HG02759 (cell line): ENCODE results near the gene ETS1.
A peak's percentile ranks its signal among the peaks of the same experiment; 100 is the strongest.
"Not testable (repeated sequence)": the region's sequence is repeated elsewhere in the genome, so short reads cannot be mapped to it uniquely, and the experiment has no call there.

Experiments used
- ATAC-seq: cut with Tn5 transposase; IDR thresholded peaks from one replicate; pipeline ENCODE4 v1.9.1; 2021; ENCODE audit warnings: mild to moderate bottlenecking, moderate library complexity; ENCODE audit not compliant: unreplicated experiment

ETS1 gene

GRCh38 chr11:128450425-128450824 is 136.9 kb downstream of the ETS1 start:
- not testable (repeated sequence) for ATAC-seq

DNA sequence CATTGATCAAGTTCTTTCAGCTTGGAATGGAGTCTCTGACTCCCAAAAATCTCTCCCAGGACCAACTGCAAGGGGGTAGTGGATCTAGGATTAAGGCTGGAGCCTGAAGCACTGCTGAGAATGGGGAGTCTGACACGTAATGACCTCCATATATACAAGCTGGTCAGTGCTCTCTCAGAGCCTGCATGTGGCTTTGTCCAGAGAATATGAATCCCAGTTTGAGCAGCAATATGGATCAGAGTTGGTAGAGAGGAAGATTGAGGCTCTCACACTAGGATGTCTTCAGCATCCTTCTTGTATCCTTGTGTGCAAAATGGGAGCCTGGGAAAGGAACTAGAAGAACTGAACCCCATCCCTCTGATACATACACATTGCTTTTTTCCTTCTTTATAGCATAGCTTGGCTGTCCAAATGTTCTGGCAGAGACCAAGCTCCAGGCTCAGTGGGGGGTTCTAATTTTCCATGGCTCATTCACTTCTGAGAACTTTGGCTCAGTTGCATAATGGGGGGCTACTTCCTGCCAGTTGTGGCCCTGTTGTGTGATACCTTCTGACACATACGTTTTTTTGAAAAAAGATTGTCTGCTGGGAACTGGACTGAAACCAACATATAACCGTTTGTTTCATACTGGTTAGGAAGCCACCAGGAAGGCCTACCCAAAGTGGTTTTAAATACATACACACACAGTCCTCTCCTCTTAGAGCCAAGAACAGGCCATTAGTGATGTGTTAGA is 138.2 kb downstream of the ETS1 start:
- no peak for ATAC-seq

- ATAC-seq = no peak
Observed at GRCh38 chr11:128448200-128448886, 139.0 kb downstream of the ETS1 start.

DNA sequence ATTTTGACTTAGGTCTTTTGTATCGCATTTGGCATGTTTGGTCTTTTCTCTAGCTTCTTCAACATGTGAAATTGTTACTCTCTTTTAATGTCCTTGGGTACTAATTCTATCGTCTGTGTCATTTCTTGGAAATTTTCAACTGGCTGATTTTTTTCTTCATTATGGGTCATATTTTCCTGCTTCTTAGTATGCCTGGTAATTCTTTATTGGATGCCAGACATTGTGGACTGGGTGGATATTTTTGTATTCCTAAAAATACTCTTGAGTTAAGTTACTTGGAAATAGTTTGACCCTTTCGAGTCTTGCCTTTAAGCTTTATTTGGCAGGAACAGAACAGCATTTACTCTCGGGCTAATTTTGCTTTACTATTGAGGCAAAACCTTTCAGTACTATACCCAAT is 140.1 kb downstream of the ETS1 start:
- ATAC-seq = no peak

- ATAC-seq = not testable (repeated sequence)
Observed at GRCh38 chr11:128445921-128446320, 141.4 kb downstream of the ETS1 start.

DNA sequence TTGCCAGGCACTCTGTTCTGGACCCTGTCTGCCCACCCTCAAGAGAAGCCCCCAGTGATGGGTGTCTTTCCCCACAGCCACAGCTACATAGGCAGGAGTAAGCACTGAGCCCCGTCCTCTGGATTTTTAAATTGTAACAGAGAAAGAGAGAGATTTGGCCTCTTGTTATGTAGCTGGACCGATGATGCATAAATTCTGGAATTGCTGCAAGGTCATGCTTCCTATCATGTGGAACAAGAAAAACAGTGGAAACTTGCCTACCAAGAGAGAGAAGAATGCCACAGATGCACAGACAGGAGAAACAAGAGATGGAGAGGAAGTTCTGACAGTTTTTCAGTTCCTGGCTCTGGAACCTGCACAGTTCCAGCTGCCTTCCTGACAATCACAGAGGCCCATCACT is 150.2 kb downstream of the ETS1 start:
- ATAC-seq = no peak

GRCh38 chr11:128434818-128435217 is 152.5 kb downstream of the ETS1 start:
- ATAC-seq = no peak

GRCh38 chr11:128434411-128434810 is 152.9 kb downstream of the ETS1 start:
- no peak for ATAC-seq

GRCh38 chr11:128432926-128433325 is 154.4 kb downstream of the ETS1 start:
- ATAC-seq = no peak

DNA sequence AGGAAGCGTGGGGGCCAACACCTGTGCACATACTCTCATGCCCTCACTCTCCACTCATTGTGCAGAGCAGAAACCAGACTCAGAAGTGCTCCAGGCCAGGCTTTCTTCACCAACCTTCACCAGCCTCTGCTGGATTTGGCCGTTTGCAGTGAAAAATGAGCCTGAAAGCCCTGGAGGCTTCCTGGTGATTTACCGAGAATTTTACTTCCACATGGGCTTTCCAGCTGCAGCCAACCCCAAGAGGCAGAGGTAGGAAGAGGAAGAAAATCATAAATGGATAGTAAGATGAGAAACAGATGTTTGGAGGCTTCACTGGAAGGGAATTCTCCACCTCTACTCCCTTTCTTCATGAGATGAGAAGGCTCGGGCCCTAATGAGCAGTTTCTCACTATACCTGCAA is 155.4 kb downstream of the ETS1 start:
- ATAC-seq = no peak

DNA sequence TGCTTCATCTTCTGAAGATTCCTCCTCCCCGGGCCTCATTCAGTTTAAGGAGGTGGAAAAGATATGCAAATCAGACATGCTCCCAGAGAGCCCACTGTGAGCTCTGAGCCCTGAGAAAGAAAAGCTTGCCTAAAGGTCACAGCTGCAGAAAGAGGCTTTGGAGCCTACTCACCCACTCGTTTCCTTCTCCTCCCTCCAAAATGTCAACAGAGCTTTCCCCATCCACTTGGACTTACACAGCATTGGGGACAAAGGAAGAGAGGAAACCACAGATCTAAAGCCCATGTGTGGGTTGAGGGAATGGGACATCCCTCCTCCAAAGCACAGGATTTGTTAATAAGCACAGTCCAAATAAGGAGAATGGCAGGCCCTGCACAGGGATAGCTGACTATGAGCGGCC is 158.4 kb downstream of the ETS1 start:
- no peak for ATAC-seq

DNA sequence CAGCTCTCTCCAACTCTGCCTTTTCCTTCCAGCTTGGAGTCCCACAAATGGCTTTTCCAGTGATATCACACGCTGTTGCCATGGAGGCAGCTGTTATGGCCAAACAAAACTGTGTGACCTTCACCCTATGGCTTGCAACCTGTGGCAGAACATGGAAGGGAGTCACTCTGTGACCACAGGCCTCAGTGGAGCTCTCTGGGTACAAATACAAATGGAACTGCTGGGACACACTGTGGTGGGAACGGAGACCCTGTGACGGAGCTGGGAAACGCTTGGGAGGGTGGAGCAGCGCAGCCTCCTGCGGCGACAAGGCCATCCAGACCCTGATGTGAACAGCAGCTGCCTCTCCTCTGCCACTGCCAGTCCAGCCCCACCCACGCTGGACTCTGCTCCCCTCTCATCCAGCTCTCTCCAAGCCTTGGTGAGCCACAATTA is 162.5 kb downstream of the ETS1 start:
- ATAC-seq = no peak

GRCh38 chr11:128424271-128424711 is 163.1 kb downstream of the ETS1 start:
- no peak for ATAC-seq

- peak; percentile 81 for ATAC-seq
Observed at GRCh38 chr11:128422576-128423370, 164.6 kb downstream of the ETS1 start.

DNA sequence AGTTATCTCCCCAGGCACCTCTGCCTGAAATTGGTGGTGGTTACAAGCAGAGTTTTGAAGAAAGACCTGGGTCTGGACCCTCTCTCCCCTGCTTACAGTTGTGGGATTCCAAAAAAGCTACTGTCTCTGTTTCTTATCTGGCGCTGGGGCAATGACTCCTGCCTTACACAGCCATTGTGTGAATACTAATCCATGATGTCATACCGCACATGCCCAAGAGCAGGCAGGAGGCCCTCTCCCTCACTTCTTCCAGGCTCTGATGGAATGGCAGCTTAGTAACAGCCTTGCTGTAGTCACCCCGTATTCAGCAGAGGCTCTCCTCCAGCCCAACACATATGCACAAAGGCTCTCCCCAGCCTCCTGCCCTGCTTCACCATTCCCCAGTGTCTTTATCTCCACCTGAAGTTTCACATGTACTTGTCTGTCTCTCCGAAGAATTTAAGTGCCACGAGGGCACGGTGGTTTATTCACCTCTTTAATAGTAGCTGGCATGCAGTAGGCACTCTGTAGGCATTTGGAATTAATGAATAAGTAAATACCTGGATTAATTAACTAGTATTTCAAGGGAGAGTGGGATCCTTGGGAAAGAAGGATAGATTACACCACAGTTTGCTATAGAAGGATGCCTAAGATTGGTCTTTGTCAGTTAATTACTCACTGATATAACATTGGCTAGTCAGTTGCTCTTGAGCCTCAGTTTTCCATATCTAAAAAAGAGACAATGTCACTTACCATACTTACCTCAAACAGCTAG is 165.6 kb downstream of the ETS1 start:
- ATAC-seq = no peak

- ATAC-seq = no peak
Observed at GRCh38 chr11:128420951-128421350, 166.4 kb downstream of the ETS1 start.

GRCh38 chr11:128420265-128420664 is 167.1 kb downstream of the ETS1 start:
- no peak for ATAC-seq

DNA sequence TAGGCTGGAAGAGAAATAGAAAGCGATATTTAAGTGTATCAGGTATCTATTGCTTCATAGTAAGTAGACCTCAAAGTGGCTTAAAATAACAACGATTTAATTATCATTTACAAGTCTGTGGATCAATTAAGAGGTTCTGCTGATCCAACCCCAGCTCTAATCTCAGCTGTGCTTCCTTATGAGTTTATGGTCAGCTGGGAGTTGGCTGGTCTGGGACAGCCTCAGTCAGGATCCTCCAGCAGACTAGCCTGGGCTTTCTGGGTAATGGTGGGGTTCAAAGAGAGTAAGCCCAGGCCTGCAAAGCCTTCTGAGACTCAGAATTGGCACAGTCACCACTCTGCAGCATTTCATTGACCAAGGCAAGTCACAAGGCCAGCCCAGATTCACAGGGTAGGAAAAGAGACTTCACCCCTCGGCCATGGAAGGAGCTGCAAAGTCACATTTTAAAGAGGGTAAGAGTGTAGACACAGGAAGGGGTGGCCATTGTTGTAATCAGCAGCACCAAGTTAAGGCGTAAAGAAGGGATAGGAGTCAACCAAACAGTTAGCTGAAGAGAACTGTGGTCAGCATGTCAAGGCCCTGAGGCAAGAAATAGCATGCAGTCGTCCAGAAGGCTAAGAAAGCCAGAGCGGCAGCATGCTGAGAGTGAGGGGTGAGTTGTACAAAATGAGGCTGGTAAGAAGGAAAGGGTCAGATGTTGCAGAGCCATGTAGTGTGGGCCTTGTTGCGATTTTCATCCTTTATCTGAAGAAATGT is 168.2 kb downstream of the ETS1 start:
- no peak for ATAC-seq

DNA sequence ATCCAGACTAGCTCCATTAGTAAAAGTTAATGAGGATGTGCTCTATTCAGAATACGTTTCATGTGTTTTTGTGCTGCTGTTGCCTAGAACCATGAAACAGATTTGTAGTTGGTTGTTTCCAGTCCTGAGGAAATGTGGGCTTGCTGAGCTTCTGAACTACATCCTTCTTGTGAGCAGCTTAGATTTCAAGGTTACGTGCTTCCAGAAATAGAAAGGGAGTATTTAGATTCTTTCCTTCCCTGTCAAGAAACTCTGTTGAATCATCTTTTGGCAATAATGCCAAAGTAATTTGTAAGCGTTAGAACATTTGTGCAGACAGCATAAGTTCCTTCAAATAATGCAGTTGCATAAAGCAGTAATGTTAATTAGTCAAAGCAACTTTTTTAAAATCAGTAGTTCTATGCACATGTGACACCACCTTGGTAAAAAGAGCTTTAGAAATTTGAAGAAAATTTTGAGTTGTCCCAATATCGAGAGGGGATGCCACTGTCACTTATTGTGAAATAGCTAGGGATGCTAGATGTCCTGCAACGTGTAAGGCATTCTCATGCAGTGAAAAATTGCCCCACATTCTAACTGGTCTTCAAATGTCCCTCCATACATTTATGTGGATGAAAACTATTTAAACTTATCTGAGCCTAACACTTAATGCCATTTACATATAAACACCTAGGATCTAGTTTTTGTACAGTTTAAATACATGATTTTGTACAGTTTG is 169.6 kb downstream of the ETS1 start:
- no peak for ATAC-seq

GRCh38 chr11:128416976-128417375 is 170.4 kb downstream of the ETS1 start:
- no peak for ATAC-seq
